ENCODE data around the gene CAPS.
"Not testable (repeated sequence)": the region's sequence is repeated elsewhere in the genome, so short reads cannot be mapped to it uniquely, and the experiment has no call there.

Gene CAPS

GRCh38 chr19:5873617-5874199, 40.3 kb upstream of the CAPS start:
- Histone ChIP-seq H3K4me2 (ENCODE audit: low read length) (no peak overlapping the region), H3K27ac (ENCODE audit: low read depth, low read length) (no peak overlapping the region), H2BK120ac (ENCODE audit: low read depth, low read length) (no peak overlapping the region), H3K79me1 (ENCODE audit: low read length) (no peaks in the 10 kb centered on the region), H3K56ac (ENCODE audit: low read length) (no peak overlapping the region), H4K5ac (ENCODE audit: low read length) (no peak overlapping the region), H3K9ac (ENCODE audit: low read length) (no peak overlapping the region), H2AK5ac (ENCODE audit: low read length) (no peak overlapping the region), H3K4me1 (ENCODE audit: control insufficient read depth, low read depth, low read length) (no peaks in the 10 kb centered on the region), H3K27me3 (ENCODE audit: insufficient read depth, low read length, poor library complexity) (no peaks in the 10 kb centered on the region), H3K36me3 (ENCODE audit: control insufficient read depth, insufficient read depth, low read length) (no peaks in the 10 kb centered on the region), H3K79me2 (ENCODE audit: control insufficient read depth, insufficient read depth, low read length) (no peaks in the 10 kb centered on the region), H3K4ac (ENCODE audit: low read depth, low read length) (no peak overlapping the region), H4K8ac (ENCODE audit: low read depth, low read length) (no peak overlapping the region), H3K23ac (ENCODE audit: low read length) (no peak overlapping the region), H3K4me3 (ENCODE audit: low read length) (no peak overlapping the region), H3K18ac (ENCODE audit: low read length) (no peak overlapping the region), H2BK5ac (ENCODE audit: low read length) (no peak overlapping the region), H2BK15ac (replicated peaks; ENCODE audit: low read depth) (no peak overlapping the region)
- no peak for DNase-seq
- WGBS (ENCODE audit: extremely low coverage, insufficient coverage, low lambda C conversion rate): no CpG with 5 or more reads among the region's 12 CpGs

GRCh38 chr19:5874496-5874895, 39.6 kb upstream of the CAPS start:
- not testable (repeated sequence) for H3K4me3 ChIP-seq (ENCODE audit: low read length); H3K9ac ChIP-seq (ENCODE audit: low read length); H3K27ac ChIP-seq (ENCODE audit: low read depth, low read length)

GRCh38 chr19:5877427-5877826, 36.6 kb upstream of the CAPS start:
- Histone ChIP-seq H3K4ac (ENCODE audit: low read depth, low read length) (no peak overlapping the region), H2BK5ac (ENCODE audit: low read length) (no peak overlapping the region), H2BK15ac (replicated peaks; ENCODE audit: low read depth) (no peak overlapping the region), H3K4me3 (ENCODE audit: low read length) (no peak overlapping the region), H3K4me2 (ENCODE audit: low read length) (no peak overlapping the region), H3K36me3 (ENCODE audit: control insufficient read depth, insufficient read depth, low read length) (no peaks in the 10 kb centered on the region), H3K79me1 (ENCODE audit: low read length) (no peaks in the 10 kb centered on the region), H3K56ac (ENCODE audit: low read length) (no peak overlapping the region), H3K27ac (ENCODE audit: low read depth, low read length) (no peak overlapping the region), H4K5ac (ENCODE audit: low read length) (no peak overlapping the region), H4K8ac (ENCODE audit: low read depth, low read length) (no peak overlapping the region), H3K27me3 (ENCODE audit: insufficient read depth, low read length, poor library complexity) (no peaks in the 10 kb centered on the region), H2AK5ac (ENCODE audit: low read length) (no peak overlapping the region), H2BK120ac (ENCODE audit: low read depth, low read length) (no peak overlapping the region), H3K18ac (ENCODE audit: low read length) (no peak overlapping the region), H3K4me1 (ENCODE audit: control insufficient read depth, low read depth, low read length) (no peaks in the 10 kb centered on the region), H3K9ac (ENCODE audit: low read length) (no peak overlapping the region), H3K79me2 (ENCODE audit: control insufficient read depth, insufficient read depth, low read length) (no peaks in the 10 kb centered on the region), H3K23ac (ENCODE audit: low read length) (no peak overlapping the region)
- DNase-seq: no peak
- no CpG with 5 or more reads among the region's 8 CpGs for WGBS (ENCODE audit: extremely low coverage, insufficient coverage, low lambda C conversion rate)

More at GRCh38 chr19:5874496-5874895, 39.6 kb upstream of the CAPS start:
- H4K8ac ChIP-seq (ENCODE audit: low read depth, low read length); H3K56ac ChIP-seq (ENCODE audit: low read length); H3K4me2 ChIP-seq (ENCODE audit: low read length); H3K79me1 ChIP-seq (ENCODE audit: low read length); H4K5ac ChIP-seq (ENCODE audit: low read length); H2BK5ac ChIP-seq (ENCODE audit: low read length); H3K27me3 ChIP-seq (ENCODE audit: insufficient read depth, low read length, poor library complexity); H3K4me1 ChIP-seq (ENCODE audit: control insufficient read depth, low read depth, low read length); H3K18ac ChIP-seq (ENCODE audit: low read length); H3K79me2 ChIP-seq (ENCODE audit: control insufficient read depth, insufficient read depth, low read length); H2BK15ac ChIP-seq (replicated peaks; ENCODE audit: low read depth); H3K4ac ChIP-seq (ENCODE audit: low read depth, low read length); H3K23ac ChIP-seq (ENCODE audit: low read length); DNase-seq; H2AK5ac ChIP-seq (ENCODE audit: low read length); H2BK120ac ChIP-seq (ENCODE audit: low read depth, low read length); H3K36me3 ChIP-seq (ENCODE audit: control insufficient read depth, insufficient read depth, low read length): not testable (repeated sequence)
- no CpG with 5 or more reads among the region's 7 CpGs for WGBS (ENCODE audit: extremely low coverage, insufficient coverage, low lambda C conversion rate)

GRCh38 chr19:5877882-5878281, 36.2 kb upstream of the CAPS start:
- no peak overlapping the region for H3K18ac ChIP-seq (ENCODE audit: low read length)
- no peaks in the 10 kb centered on the region for H3K27me3 ChIP-seq (ENCODE audit: insufficient read depth, low read length, poor library complexity)
- H2BK5ac ChIP-seq (ENCODE audit: low read length): no peak overlapping the region
- no peak overlapping the region for H3K4me2 ChIP-seq (ENCODE audit: low read length)
- no peaks in the 10 kb centered on the region for H3K79me2 ChIP-seq (ENCODE audit: control insufficient read depth, insufficient read depth, low read length)
- H4K5ac ChIP-seq (ENCODE audit: low read length): no peak overlapping the region
- H3K56ac ChIP-seq (ENCODE audit: low read length): no peak overlapping the region
- H3K27ac ChIP-seq (ENCODE audit: low read depth, low read length): no peak overlapping the region
- H3K36me3 ChIP-seq (ENCODE audit: control insufficient read depth, insufficient read depth, low read length): no peaks in the 10 kb centered on the region
- H3K79me1 ChIP-seq (ENCODE audit: low read length): no peaks in the 10 kb centered on the region
- no peak overlapping the region for H2BK120ac ChIP-seq (ENCODE audit: low read depth, low read length)
- DNase-seq: no peak
- no peak overlapping the region for H2AK5ac ChIP-seq (ENCODE audit: low read length)
- H3K4me1 ChIP-seq (ENCODE audit: control insufficient read depth, low read depth, low read length): no peaks in the 10 kb centered on the region
- no peak overlapping the region for H2BK15ac ChIP-seq (replicated peaks; ENCODE audit: low read depth)
- no peak overlapping the region for H3K23ac ChIP-seq (ENCODE audit: low read length)
- H3K4me3 ChIP-seq (ENCODE audit: low read length): no peak overlapping the region
- no CpG with 5 or more reads among the region's 9 CpGs for WGBS (ENCODE audit: extremely low coverage, insufficient coverage, low lambda C conversion rate)
- H3K4ac ChIP-seq (ENCODE audit: low read depth, low read length): no peak overlapping the region
- no peak overlapping the region for H3K9ac ChIP-seq (ENCODE audit: low read length)
- H4K8ac ChIP-seq (ENCODE audit: low read depth, low read length): no peak overlapping the region

- Histone ChIP-seq H3K4me3 (ENCODE audit: low read length) (no peak overlapping the region), H3K27ac (ENCODE audit: low read depth, low read length) (no peak overlapping the region), H4K5ac (ENCODE audit: low read length) (no peak overlapping the region), H3K36me3 (ENCODE audit: control insufficient read depth, insufficient read depth, low read length) (no peaks in the 10 kb centered on the region), H3K79me1 (ENCODE audit: low read length) (no peaks in the 10 kb centered on the region), H2BK120ac (ENCODE audit: low read depth, low read length) (no peak overlapping the region), H3K56ac (ENCODE audit: low read length) (no peak overlapping the region), H3K23ac (ENCODE audit: low read length) (no peak overlapping the region), H4K8ac (ENCODE audit: low read depth, low read length) (no peak overlapping the region), H3K4me1 (ENCODE audit: control insufficient read depth, low read depth, low read length) (no peaks in the 10 kb centered on the region), H3K27me3 (ENCODE audit: insufficient read depth, low read length, poor library complexity) (no peaks in the 10 kb centered on the region), H3K4me2 (ENCODE audit: low read length) (no peak overlapping the region), H2BK5ac (ENCODE audit: low read length) (no peak overlapping the region), H3K79me2 (ENCODE audit: control insufficient read depth, insufficient read depth, low read length) (no peaks in the 10 kb centered on the region), H2AK5ac (ENCODE audit: low read length) (no peak overlapping the region), H3K9ac (ENCODE audit: low read length) (no peak overlapping the region), H3K18ac (ENCODE audit: low read length) (no peak overlapping the region), H2BK15ac (replicated peaks; ENCODE audit: low read depth) (no peak overlapping the region), H3K4ac (ENCODE audit: low read depth, low read length) (no peak overlapping the region)
- DNase-seq: no peak
- no CpG with 5 or more reads among the region's 6 CpGs for WGBS (ENCODE audit: extremely low coverage, insufficient coverage, low lambda C conversion rate)
These were observed 33.9 kb upstream of the CAPS start for GRCh38 chr19:5880196-5880595.

GRCh38 chr19:5880604-5881078, 33.4 kb upstream of the CAPS start:
- H3K18ac ChIP-seq (ENCODE audit: low read length): no peak overlapping the region
- H4K8ac ChIP-seq (ENCODE audit: low read depth, low read length): no peak overlapping the region
- H2AK5ac ChIP-seq (ENCODE audit: low read length): no peak overlapping the region
- peak; percentile 46 for DNase-seq
- H3K27me3 ChIP-seq (ENCODE audit: insufficient read depth, low read length, poor library complexity): no peaks in the 10 kb centered on the region
- no peak overlapping the region for H3K56ac ChIP-seq (ENCODE audit: low read length)
- WGBS (ENCODE audit: extremely low coverage, insufficient coverage, low lambda C conversion rate): no CpG with 5 or more reads among the region's 15 CpGs
- H3K9ac ChIP-seq (ENCODE audit: low read length): no peak overlapping the region
- H2BK15ac ChIP-seq (replicated peaks; ENCODE audit: low read depth): no peak overlapping the region
- no peak overlapping the region for H3K4me3 ChIP-seq (ENCODE audit: low read length)
- no peak overlapping the region for H2BK120ac ChIP-seq (ENCODE audit: low read depth, low read length)
- no peak overlapping the region for H4K5ac ChIP-seq (ENCODE audit: low read length)
- no peaks in the 10 kb centered on the region for H3K79me2 ChIP-seq (ENCODE audit: control insufficient read depth, insufficient read depth, low read length)
- H3K4me2 ChIP-seq (ENCODE audit: low read length): no peak overlapping the region
- no peak overlapping the region for H3K4ac ChIP-seq (ENCODE audit: low read depth, low read length)
- H3K23ac ChIP-seq (ENCODE audit: low read length): no peak overlapping the region
- H3K27ac ChIP-seq (ENCODE audit: low read depth, low read length): no peak overlapping the region
- H2BK5ac ChIP-seq (ENCODE audit: low read length): no peak overlapping the region
- no peaks in the 10 kb centered on the region for H3K4me1 ChIP-seq (ENCODE audit: control insufficient read depth, low read depth, low read length)
- no peaks in the 10 kb centered on the region for H3K79me1 ChIP-seq (ENCODE audit: low read length)
- H3K36me3 ChIP-seq (ENCODE audit: control insufficient read depth, insufficient read depth, low read length): no peaks in the 10 kb centered on the region

Data from mesendoderm (in vitro differentiated cells).